Kidney epithelial cell (primary cell): ENCODE measurements around the gene TBC1D2. TPM values are rescaled to one million over a fixed set of nuclear protein-coding genes. Genes with fewer than 3 reads are reported as not detected.

ENCODE experiments used
- DNase-seq: peaks from one replicate; pipeline ENCODE4 v3.0.0-alpha.2; 2010; ENCODE audit warnings: low read depth
- H3K27me3 ChIP-seq: 2 replicates; pipeline ENCODE4 v1.6.0; 2011; ENCODE audit warnings: low read length; ENCODE audit not compliant: control insufficient read depth, insufficient read depth
- H3K36me3 ChIP-seq: 2 replicates; pipeline ENCODE4 v1.5.1; 2011; ENCODE audit warnings: low read length; ENCODE audit not compliant: control insufficient read depth, insufficient read depth
- H3K4me3 ChIP-seq: 2 replicates; pipeline ENCODE4 v1.5.1; 2011; ENCODE audit warnings: low read depth, mild to moderate bottlenecking, control low read depth, low read length
- total RNA-seq: library from RNA; depleted of rRNA; stranded (reverse); fragments of >200 nt; gene quantifications from 2 replicates; pipeline ENCODE4 v1.2.3, GENCODE V29; 2015
- TF ChIP-seq, protein P1 (sequence below): IDR thresholded peaks from 2 replicates; pipeline ENCODE4 v1.5.1; 2011; ENCODE audit warnings: mild to moderate bottlenecking, moderate library complexity, low read length, control low read depth, inconsistent platforms; ENCODE audit not compliant: insufficient read depth, poor library complexity, severe bottlenecking

The TBC1D2 gene
- total RNA-seq, 1 donor from 2014 or later = 21.4 TPM

DNA sequence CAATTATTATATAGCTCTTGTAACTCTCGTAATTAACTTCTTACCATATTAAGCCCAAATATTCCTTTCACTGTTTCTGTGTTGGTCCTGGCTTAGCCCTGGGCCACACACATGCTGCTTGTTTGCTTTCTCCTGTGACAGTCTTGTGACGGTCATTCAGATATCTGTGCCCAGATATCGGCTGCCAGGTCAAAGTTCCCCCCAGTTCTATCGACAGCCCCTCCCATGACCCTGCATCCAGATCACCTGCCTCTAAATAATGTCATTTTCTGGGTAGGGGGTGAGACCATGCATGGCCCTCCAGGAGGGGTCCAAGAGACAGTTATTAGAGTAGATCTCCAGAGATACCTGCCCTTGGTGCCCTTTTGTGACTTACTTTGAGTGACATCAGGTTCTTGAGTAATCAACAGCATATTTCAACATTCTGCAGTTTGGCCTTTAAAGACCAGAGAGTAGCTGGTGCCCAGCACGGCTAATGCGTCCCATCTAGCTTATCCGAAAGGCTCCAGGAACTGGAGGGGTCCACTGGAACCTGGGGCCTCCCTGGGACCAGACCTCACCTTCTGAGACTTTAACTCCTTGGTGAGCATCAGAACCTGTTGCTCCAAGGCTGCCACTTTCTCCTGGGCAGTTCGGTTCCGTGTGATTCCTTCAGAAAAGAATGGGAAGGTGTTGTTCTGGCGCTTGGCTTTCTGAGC, 26.9 kb downstream of the TBC1D2 start:
- TF ChIP-seq, protein P1, sequence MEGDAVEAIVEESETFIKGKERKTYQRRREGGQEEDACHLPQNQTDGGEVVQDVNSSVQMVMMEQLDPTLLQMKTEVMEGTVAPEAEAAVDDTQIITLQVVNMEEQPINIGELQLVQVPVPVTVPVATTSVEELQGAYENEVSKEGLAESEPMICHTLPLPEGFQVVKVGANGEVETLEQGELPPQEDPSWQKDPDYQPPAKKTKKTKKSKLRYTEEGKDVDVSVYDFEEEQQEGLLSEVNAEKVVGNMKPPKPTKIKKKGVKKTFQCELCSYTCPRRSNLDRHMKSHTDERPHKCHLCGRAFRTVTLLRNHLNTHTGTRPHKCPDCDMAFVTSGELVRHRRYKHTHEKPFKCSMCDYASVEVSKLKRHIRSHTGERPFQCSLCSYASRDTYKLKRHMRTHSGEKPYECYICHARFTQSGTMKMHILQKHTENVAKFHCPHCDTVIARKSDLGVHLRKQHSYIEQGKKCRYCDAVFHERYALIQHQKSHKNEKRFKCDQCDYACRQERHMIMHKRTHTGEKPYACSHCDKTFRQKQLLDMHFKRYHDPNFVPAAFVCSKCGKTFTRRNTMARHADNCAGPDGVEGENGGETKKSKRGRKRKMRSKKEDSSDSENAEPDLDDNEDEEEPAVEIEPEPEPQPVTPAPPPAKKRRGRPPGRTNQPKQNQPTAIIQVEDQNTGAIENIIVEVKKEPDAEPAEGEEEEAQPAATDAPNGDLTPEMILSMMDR = no peak
- peaks cover 1% of the 10 kb centered on the region for H3K36me3 ChIP-seq
- no peak for DNase-seq
- no peaks in the 10 kb centered on the region for H3K27me3 ChIP-seq
- H3K4me3 ChIP-seq = no peak overlapping the region

DNA sequence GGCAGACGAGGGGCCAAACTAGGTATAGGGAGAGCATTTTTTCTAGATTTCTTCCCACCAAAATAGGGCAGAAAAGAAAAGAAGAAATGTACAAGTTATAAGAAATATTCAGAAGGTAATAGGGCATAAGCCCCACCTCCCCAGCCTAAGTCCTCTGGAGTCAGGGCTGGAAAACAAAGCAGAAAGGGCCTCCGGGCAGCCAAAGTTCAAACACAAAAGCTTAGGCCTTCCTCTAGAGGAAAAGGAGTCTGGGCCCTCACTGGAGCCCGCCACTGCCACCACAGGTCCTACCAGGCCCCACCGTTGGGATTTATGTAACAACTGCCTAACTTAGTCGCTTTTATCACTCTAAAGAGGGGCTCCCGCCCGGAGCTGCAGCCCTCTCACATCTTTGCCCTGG, 27.6 kb downstream of the TBC1D2 start:
- TF ChIP-seq, protein P1 = no peak
- Histone ChIP-seq H3K27me3 (no peaks in the 10 kb centered on the region), H3K36me3 (no peaks in the 10 kb centered on the region), H3K4me3 (no peak overlapping the region)
- DNase-seq = no peak

DNA sequence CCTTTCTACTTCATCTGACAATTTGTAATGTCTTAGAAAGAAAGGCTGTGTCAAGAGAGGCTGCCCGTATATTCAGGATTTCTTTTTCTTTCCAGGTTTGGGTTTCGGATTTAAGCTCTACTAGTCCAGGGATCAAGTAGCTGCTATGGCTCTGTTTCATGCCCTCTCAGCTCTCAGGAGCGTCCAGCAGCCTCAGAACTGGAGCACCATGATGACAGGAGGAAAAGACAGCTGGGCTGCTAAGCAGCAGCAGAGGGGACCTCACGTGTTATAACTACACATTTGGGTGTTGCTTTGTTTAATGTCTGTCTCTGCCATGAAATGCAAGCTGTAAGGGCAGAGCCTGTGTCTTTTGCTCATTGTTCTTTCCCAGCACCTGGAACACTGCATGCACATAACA, 28.5 kb downstream of the TBC1D2 start:
- TF ChIP-seq, protein P1 = no peak
- Histone ChIP-seq H3K27me3 (no peaks in the 10 kb centered on the region), H3K36me3 (no peaks in the 10 kb centered on the region), H3K4me3 (no peak overlapping the region)
- no peak for DNase-seq

DNA sequence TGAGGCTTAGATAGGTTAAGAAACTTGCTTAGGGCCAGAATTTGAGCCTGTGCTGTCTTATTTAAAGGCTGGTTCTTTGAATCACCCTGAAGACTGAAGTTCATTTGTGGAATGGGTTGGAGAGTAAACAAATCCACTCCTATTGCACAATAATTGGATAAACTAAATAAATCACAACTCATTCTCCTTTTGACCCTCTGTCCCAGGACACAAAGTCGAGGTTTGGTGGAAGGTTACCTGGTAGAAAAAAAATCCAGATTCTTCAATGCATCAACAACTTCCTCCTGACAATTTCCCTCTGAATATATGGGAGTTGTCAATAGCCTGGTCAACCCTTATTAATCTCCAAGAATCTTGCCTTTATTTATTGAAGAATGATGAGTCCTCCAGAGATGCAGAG, 28.9 kb downstream of the TBC1D2 start:
- Histone ChIP-seq H3K36me3 (no peaks in the 10 kb centered on the region), H3K4me3 (no peak overlapping the region), H3K27me3 (no peaks in the 10 kb centered on the region)
- no peak for DNase-seq
- TF ChIP-seq, protein P1 = no peak

DNA sequence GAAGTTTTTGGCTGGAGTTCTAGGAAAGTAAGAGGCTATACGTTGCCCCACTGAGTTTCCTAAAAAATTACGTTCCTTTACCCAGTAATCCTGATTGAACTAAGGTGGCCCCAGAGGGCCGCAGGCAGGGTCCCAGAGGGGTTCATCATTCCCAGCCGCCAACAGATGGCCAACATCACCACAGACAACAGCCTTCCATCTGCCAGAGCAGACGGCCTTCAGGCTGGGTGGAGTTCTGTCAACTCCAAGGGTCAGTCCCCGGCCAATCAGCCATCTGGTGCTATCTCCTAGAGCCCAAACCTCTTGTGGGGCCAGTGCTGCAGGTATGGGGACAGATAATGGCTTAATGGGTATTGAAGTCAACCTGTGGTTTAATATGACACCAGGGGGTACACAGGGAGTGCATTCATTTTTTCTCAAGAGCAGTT, 30.4 kb downstream of the TBC1D2 start:
- DNase-seq = no peak
- H3K27me3 ChIP-seq = no peaks in the 10 kb centered on the region
- H3K36me3 ChIP-seq = peaks cover 1% of the 10 kb centered on the region
- no peak overlapping the region for H3K4me3 ChIP-seq
- TF ChIP-seq, protein P1 = no peak
